Measurements from ENCODE around the gene DDX43.

DNA sequence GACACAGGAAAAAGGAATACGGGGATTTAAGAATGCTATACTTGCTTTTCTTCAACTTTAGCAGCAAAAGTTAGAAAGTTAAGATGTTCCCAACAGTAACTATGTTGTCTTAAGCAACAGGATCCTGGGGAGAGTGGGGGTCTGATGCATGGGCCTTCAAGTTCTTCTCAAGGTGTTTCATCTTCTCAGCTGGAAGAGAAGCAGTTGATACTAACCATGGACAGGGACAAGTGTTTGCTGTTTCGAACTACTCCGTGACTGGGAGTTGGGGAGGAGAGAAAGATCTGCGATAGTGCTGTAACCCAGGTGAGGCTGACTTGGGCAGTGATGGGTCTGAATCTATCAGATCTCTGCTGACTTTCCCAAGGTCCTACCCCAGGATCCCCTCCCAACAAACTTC, 26.0 kb upstream of the DDX43 start:
- TF ChIP-seq CTCF (IDR thresholded peaks at IDR 0.05; ENCODE audit: low read depth, low read length, missing input control) (no peak), TAF1 (conservative IDR thresholded peaks at IDR 0.05) (no peak), GABPA (IDR thresholded peaks at IDR 0.05 in 1 of 2, conservative IDR thresholded peaks at IDR 0.05 in 1 of 2) (no peak), EGR1 (IDR thresholded peaks at IDR 0.05; ENCODE audit: low read depth in 2 of 2) (no peak), YY1 (IDR thresholded peaks at IDR 0.05) (no peak), ATF3 (IDR thresholded peaks at IDR 0.05) (no peak), HNF4G (IDR thresholded peaks at IDR 0.05) (no peak), MAX (IDR thresholded peaks at IDR 0.05) (no peak), SP1 (IDR thresholded peaks at IDR 0.05) (no peak), RAD21 (IDR thresholded peaks at IDR 0.05) (no peak), JUND (IDR thresholded peaks at IDR 0.05) (no peak), HNF4A (conservative IDR thresholded peaks at IDR 0.05) (no peak), FOXA1 (IDR thresholded peaks at IDR 0.05) (no peak)
- TF ChIP-seq, protein P1, sequence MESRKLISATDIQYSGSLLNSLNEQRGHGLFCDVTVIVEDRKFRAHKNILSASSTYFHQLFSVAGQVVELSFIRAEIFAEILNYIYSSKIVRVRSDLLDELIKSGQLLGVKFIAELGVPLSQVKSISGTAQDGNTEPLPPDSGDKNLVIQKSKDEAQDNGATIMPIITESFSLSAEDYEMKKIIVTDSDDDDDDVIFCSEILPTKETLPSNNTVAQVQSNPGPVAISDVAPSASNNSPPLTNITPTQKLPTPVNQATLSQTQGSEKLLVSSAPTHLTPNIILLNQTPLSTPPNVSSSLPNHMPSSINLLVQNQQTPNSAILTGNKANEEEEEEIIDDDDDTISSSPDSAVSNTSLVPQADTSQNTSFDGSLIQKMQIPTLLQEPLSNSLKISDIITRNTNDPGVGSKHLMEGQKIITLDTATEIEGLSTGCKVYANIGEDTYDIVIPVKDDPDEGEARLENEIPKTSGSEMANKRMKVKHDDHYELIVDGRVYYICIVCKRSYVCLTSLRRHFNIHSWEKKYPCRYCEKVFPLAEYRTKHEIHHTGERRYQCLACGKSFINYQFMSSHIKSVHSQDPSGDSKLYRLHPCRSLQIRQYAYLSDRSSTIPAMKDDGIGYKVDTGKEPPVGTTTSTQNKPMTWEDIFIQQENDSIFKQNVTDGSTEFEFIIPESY (IDR thresholded peaks at IDR 0.05), result no peak

Data from liver (tissue), 3 donors.